H7 (cell line): ENCODE measurements around the gene PDCD1LG2. TPM values are rescaled to one million over a fixed set of nuclear protein-coding genes. Genes with fewer than 3 reads are reported as not detected.

Experiments used
- DNase-seq: peaks from one replicate; pipeline ENCODE4 v3.0.0; 2012
- H3K27me3 ChIP-seq: 2 replicates; pipeline ENCODE4 v1.6.0; 2011; ENCODE audit warnings: mild to moderate bottlenecking, low read length; ENCODE audit not compliant: control insufficient read depth, insufficient read depth
- H3K36me3 ChIP-seq: replicated peaks from 2 replicates; pipeline ENCODE4 v1.5.1; 2011; ENCODE audit warnings: low read length; ENCODE audit not compliant: control insufficient read depth, insufficient read depth
- H3K4me3 ChIP-seq: 2 replicates; pipeline ENCODE4 v1.5.1; 2011; ENCODE audit warnings: low read depth, mild to moderate bottlenecking, control low read depth, low read length, moderate library complexity; ENCODE audit not compliant: insufficient read depth
- total RNA-seq: library from RNA; depleted of rRNA; stranded (reverse); fragments of >200 nt; shearing (Covaris generic); gene quantifications from 2 replicates; pipeline ENCODE4 v1.2.3, GENCODE V29; 2014

PDCD1LG2 gene
- total RNA-seq, 1 experiment from 2014 or later = not detected

DNA sequence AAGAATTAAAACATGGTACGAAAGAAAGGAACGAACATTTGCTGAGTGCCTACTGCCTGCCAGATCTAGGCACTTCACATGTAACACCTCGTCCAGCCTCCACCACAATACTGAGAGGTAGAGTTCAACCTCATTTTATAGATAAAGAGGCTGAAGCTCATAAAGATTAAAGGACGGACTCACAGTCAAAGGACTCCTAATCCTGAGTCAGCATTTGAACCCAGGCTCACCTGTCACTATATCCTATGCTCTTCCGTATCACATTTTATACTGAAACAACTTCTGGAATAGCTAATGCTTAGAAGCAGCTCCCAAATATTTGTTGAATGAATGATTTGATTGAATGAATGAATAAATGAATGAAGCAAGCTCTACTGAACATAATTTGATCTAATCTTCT, 22.5 kb downstream of the PDCD1LG2 start:
- Histone ChIP-seq H3K4me3 (no peak overlapping the region), H3K27me3 (no peaks in the 10 kb centered on the region), H3K36me3 (no peaks in the 10 kb centered on the region)
- DNase-seq = no peak

DNA sequence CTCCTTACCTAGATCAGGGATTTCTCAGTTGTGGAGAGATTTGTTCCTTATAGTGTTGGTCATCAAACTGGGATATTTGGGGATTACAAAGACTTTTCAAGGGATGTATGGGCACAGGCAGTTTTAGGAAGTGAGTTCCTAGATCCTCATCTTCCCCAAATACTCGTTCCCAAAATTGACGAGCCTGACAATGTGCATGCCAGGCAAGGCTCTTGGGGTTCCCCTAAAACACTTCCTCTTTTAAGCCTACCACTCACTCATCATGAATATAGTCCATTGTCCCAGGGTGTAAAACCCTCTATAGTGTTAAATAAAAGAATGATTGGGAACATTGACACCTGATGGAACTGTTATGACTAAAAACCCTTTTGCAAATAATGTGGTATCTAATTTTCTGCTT, 26.4 kb downstream of the PDCD1LG2 start:
- no peak overlapping the region for H3K4me3 ChIP-seq
- no peaks in the 10 kb centered on the region for H3K36me3 ChIP-seq
- no peak for DNase-seq
- H3K27me3 ChIP-seq = no peaks in the 10 kb centered on the region

DNA sequence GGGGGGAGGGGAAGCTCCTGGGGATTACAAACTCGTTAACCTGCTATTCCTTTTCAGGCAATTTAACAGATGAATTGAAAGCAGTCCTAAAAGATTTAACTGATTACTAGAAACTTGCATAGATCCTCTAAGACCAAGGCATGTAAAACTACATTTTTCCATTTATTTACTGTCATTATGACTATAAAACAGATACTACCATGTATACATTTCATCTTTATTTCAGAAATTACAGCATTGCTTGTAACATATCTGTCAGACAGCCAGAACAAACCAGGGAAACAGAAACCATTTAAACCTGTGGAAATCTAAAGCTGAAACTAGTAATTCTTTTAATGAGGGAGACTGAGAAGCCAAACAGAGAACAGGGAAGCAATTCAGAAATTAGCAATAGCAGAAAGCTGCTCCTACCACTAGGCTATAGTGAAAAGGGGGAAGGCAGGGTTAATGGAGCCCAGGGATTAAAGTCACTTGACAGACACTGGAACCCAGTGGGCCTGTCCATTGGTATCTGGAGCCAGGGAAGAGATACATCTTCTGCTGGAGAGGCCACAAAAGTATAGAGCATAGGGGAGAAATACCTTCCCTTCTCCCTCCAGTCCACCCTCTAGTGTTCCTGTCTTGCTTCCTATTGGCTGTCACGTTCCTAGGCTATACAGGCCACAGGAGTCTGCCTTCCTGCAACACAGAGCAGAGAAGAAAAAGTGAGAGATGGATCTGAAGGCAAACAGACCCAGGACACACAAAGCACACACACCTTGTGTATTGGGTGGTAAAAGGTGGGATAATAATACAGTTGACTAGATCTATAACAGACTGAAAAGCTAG, 33.8 kb downstream of the PDCD1LG2 start:
- Histone ChIP-seq H3K36me3 (no peaks in the 10 kb centered on the region), H3K27me3 (no peaks in the 10 kb centered on the region), H3K4me3 (no peak overlapping the region)
- peak; percentile 22 for DNase-seq

DNA sequence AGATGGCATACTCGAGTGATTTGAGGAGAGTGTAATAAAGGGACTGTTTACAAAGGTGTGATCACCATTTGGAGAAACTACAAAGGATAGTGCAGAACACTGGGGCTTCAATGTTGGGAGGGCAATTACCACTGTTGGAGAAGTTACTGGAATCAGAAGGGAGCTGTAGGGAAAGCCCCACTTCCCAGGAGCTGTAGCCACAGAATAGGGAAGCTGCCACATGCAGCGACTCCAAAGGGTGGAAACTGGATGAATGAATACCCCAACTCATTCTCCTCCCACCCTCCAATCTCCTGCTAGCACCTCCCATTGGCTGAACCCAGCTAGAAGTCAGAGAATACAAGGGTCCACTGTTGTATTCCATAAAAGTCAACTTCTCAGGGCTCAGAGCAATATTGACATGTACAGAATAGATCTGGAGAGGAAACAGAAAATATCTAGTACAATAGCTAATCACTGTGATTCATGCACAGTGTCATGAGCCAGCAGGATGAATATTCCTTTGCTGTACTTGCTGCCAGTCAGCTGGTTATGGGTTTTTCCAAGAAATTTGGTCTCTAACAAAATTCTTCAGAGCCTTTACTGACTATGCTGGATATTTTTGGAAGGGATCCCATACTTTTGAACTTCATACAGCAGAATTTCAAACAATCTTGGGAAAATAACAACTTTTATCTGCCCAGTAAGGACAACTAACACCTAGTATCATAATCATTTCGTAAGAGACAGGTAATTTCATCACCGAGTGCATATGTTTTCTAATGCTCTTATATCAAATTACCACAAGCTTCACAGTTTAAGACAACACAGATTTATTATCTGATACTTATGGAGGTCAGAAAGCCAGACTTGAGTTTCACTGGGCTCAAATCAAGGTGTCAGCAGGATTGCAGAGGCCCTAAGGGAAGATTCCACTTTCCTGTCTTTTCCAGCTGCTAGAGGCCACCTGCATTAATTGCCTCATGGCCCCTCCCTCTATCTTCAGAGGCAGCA, 39.6 kb downstream of the PDCD1LG2 start:
- no peaks in the 10 kb centered on the region for H3K36me3 ChIP-seq
- H3K27me3 ChIP-seq = no peaks in the 10 kb centered on the region
- H3K4me3 ChIP-seq = no peak overlapping the region
- no peak for DNase-seq

DNA sequence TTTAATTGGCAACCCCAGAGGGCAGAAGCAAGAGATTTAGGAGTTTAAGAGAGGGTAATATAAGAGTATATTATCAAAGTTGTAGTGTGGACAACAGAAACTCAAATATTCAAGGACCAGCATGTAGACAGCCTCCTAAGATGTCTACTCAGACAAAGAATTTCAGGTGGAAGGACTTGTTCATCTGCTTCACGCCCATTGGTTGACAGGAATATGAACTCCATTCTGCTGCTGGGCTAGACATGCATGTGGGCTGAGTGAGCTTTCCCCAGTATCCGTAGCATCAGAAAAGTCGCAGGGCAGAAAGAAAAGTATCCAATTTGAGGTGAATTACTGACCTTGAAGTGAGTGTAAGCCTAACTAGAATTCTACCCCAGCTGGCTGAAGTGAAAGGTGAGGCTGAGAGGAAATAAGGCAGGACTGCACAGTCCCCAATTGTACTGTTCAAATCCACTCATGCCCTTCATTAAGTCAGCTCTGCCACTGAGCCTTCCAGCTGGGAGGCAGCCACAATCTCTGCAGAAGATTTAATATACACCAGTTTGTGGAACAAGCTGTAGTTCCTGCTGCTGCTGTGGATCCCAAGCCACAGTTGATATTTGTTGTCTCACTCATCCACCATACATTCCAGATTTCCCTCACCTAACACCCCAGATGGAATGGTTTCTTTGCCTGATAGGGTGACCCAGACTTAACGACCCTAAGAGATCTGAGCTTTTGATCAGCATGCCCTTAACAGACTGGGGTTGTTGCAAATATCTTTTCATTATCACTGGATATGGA, 41.2 kb downstream of the PDCD1LG2 start:
- Histone ChIP-seq H3K4me3 (no peak overlapping the region), H3K36me3 (no peaks in the 10 kb centered on the region), H3K27me3 (no peaks in the 10 kb centered on the region)
- no peak for DNase-seq

DNA sequence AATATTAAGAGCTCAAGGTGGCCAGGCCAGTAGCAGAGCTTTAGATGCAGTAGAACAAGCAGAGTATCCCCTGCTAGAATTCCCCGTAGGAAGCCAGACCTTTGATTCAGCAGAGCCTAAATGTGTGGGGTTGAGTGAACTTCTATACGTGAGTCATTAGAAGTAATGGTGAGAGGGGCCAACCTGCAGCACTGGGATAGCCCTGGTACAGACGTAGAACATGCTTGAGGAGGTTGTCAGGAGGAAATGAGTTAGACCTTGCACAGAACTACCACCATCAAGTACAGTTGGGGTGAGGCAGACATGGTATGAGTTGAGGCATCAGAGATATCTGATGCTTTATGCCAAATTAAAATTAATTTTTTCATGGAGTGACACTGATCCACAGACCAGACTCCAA, 42.0 kb downstream of the PDCD1LG2 start:
- Histone ChIP-seq H3K4me3 (no peak overlapping the region), H3K36me3 (no peaks in the 10 kb centered on the region), H3K27me3 (no peaks in the 10 kb centered on the region)
- DNase-seq = no peak

DNA sequence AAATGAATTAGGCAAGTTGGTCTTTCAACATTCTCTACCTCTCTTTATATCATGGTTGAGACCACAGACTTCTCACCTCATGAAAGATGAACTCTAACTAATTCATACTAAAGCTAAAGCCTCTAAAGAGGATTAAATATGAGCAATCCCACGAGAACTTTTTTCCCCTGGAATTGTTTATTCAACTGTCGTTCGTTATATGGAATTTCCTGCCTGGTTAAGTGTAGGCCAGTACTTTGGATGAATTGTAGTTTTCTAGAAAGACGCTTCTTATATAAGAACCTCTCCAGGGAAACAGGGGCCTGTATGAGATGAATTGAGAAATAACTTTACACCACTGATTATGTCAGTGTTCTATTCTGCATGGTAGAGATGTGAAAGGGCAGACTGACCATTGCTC, 42.9 kb downstream of the PDCD1LG2 start:
- Histone ChIP-seq H3K36me3 (no peaks in the 10 kb centered on the region), H3K27me3 (no peaks in the 10 kb centered on the region), H3K4me3 (no peak overlapping the region)
- DNase-seq = no peak

DNA sequence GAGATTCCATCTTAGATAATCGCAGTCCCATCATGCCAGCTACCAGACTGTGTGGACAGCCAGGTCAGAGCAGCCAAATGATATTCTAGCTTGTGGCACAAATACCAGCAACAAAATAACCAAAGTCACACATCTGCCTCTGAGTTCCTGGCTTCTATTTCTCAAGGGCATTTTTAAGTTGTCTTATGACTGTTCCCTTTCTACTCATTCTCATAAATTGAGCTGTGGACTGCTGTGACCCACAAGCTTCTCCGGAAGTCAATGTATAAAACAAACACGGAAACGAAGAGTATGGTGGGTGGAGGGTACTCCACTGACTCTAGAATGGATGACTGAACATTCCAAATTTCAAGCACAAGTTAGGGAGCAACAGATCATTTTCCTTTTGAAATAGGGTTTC, 43.9 kb downstream of the PDCD1LG2 start:
- no peak for DNase-seq
- no peaks in the 10 kb centered on the region; the same call in 1 of the 2 replicates for H3K27me3 ChIP-seq
- H3K4me3 ChIP-seq = no peak overlapping the region
- H3K36me3 ChIP-seq = no peaks in the 10 kb centered on the region

DNA sequence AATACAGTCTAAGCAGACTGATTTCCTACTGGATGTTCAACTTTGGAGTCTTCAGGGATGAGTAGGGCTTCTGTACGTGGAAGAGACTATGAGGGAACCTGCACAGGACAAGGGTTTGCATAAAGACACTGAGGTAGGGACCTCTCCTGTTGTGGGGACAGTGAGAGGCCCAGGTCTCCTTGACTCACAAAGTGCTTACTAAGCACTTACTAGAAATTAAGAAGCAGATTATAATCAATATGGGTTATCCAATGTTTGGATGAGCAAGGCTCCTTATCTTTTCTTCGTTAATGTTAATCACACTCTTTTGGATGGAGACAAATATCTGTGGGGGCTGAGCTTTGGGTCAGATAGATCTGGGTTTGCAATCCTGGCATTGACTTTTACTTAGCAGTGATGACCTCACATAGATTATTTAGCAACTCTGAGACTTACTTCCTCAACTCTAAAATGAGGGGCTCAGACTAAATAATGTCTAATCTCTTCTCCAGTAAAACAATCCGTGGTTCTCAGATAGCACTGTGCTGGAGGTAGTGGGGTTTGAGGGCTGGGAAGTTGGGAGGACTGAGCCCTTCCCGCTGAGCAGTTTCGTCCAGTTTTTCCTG, 45.9 kb downstream of the PDCD1LG2 start:
- no peak overlapping the region for H3K4me3 ChIP-seq
- no peaks in the 10 kb centered on the region; the same call in 1 of the 2 replicates for H3K27me3 ChIP-seq
- no peaks in the 10 kb centered on the region for H3K36me3 ChIP-seq
- no peak for DNase-seq

DNA sequence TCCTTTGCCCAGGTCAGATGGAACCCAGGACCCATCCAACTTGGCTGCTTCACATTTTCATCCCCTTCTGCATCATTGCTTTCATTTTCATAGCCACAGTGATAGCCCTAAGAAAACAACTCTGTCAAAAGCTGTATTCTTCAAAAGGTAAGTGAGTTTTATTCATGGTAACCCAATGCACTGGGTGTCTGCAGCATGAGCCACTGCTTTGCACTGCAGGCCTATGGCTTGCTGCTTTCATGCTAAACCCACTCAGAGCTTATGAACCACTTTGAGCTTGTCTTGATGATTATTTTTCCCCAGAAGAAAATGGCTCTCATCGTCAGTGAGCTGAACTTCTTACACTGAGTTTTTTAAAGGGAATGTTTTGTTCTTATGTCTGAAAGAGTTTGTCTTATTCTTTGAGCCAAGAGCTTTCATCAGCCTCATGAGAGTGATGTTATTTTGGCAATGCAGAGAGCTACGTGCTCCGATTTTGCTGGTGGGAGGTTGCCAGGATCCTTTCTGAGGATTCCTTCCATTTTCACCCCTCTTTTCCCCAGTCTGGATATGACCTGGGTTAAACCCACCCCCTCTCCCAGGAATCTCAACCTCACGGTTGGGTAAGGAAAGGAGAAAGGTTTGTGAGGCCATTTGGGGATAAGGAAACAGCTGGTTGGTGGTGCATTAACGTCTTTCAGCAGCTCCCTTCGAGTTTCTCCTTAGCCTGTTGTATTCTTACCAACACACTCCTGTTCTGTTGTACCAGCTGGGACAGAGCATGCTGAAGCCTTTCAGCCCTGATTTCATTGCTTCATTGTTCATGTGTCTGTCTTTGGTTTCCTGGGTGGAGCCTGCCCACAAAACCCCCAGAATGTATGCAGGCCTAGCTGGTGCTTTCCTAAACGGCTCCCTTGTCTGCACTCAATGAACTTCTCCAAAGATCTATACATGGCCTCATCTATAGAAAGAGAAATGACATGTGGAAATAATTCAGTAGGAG, 47.6 kb downstream of the PDCD1LG2 start:
- Histone ChIP-seq H3K36me3 (no peaks in the 10 kb centered on the region), H3K4me3 (no peak overlapping the region), H3K27me3 (no peaks in the 10 kb centered on the region; the same call in 1 of the 2 replicates)
- no peak for DNase-seq

DNA sequence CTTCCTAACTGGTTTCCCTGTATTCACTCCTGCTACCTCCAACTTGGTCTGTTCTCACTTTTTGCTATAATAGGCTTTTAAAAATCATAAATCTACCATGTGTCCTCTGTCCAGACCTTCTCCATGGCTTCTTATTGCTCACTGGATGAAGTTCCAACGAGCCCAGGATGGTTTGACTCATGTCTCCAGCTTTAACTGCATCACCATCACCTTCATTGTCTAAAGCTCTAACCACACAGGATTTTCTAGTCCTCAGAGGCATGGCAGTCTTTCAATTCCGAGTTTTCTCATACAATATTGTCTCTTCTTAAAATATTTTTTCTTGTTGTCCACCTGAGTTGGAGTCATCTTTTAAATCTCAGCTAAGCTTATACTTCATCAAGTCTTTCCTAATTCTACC, 49.3 kb downstream of the PDCD1LG2 start:
- DNase-seq = no peak
- Histone ChIP-seq H3K4me3 (no peak overlapping the region), H3K27me3 (no peaks in the 10 kb centered on the region; the same call in 1 of the 2 replicates), H3K36me3 (no peaks in the 10 kb centered on the region)

DNA sequence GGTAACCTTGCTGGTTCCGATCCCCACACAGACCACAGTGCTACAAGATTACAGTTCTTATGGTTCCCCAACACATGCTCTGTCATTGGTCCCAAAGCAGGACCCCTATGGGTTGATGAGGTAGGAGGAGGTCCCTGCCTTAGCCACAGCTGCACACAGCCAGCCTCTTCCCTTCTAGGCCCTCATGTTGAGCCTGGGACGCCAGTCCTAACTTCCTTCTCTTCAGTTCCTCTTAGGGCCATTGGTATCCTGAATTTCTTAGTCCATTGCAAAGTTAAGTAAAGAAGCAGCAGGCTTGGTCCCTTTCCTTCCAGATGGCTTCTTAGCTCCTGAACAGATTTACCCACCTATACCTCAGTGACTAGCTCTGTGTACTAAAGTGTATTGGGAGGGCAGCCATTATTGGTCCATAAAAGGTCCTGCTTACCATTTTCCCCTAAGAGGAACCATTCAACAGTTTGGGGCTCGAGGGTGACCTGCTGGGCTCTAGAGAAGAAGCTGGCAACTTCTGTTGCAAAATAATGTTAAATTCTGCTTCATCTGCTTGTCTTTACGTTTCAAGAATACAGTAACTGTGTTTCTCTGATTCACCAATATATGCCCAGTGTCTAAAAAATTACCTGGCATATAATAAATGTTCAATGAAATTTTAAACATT, 50.2 kb downstream of the PDCD1LG2 start:
- Histone ChIP-seq H3K27me3 (no peaks in the 10 kb centered on the region; the same call in 1 of the 2 replicates), H3K4me3 (no peak overlapping the region), H3K36me3 (no peaks in the 10 kb centered on the region)
- no peak for DNase-seq
